AG04450 (cell line): Measurements from ENCODE around the gene APOA4. TPM values are rescaled to one million over a fixed set of nuclear protein-coding genes. Genes with fewer than 3 reads are reported as not detected.

Experiments used
- CTCF ChIA-PET: fragments of 300-600, 350-600 bp; formaldehyde crosslinking; extraction: SDS; loops from one replicate; lab custom pipeline; 2022; ENCODE audit warnings: antibody characterized with exemption, inconsistent platforms; lab: Charles Lee
- POLR2A ChIA-PET: fragments of 350-600 bp; formaldehyde crosslinking; extraction: SDS; loops from one replicate; lab custom pipeline; 2021; ENCODE audit warnings: antibody characterized with exemption, inconsistent platforms; lab: Yijun Ruan, JAX
- DNase-seq: peaks from one replicate; pipeline ENCODE4 v3.0.0-alpha.2; 2011; ENCODE audit warnings: low read depth, low spot score
- H3K27ac ChIP-seq: one replicate; pipeline ENCODE4 v1.5.1; 2012; ENCODE audit warnings: low read depth, low read length, control low read depth
- H3K27me3 ChIP-seq: one replicate; pipeline ENCODE4 v1.6.0; 2012; ENCODE audit warnings: low read length; ENCODE audit not compliant: control insufficient read depth, insufficient read depth
- H3K4me3 ChIP-seq: 2 replicates; pipeline ENCODE4 v1.5.1; 2011; ENCODE audit warnings: mild to moderate bottlenecking, low read depth, low read length, control low read depth
- H3K9me3 ChIP-seq: 2 replicates; pipeline ENCODE4 v1.5.1; 2012; ENCODE audit warnings: low read length; ENCODE audit not compliant: control insufficient read depth, insufficient read depth
- polyA plus RNA-seq: library from polyadenylated mRNA; depleted of rRNA; stranded (reverse); fragments of >200 nt; gene quantifications from 2 replicates; pipeline ENCODE4 v1.2.3, GENCODE V29; 2011
- TF ChIP-seq, protein P1 (sequence below): IDR thresholded peaks from 2 replicates; pipeline ENCODE4 v1.5.1; 2011; ENCODE audit warnings: low read depth, low read length, control low read depth, inconsistent platforms

The APOA4 gene
- polyA plus RNA-seq, 1 experiment = not detected

GRCh38 chr11:116844722-116845121 is 21.6 kb upstream of the APOA4 start:
- Histone ChIP-seq H3K9me3 (no peaks in the 10 kb centered on the region), H3K27me3 (no peaks in the 10 kb centered on the region), H3K27ac (no peak overlapping the region), H3K4me3 (no peak overlapping the region)
- ChIA-PET POLR2A (no interaction called here), CTCF (no interaction called here)
- TF ChIP-seq, protein P1, sequence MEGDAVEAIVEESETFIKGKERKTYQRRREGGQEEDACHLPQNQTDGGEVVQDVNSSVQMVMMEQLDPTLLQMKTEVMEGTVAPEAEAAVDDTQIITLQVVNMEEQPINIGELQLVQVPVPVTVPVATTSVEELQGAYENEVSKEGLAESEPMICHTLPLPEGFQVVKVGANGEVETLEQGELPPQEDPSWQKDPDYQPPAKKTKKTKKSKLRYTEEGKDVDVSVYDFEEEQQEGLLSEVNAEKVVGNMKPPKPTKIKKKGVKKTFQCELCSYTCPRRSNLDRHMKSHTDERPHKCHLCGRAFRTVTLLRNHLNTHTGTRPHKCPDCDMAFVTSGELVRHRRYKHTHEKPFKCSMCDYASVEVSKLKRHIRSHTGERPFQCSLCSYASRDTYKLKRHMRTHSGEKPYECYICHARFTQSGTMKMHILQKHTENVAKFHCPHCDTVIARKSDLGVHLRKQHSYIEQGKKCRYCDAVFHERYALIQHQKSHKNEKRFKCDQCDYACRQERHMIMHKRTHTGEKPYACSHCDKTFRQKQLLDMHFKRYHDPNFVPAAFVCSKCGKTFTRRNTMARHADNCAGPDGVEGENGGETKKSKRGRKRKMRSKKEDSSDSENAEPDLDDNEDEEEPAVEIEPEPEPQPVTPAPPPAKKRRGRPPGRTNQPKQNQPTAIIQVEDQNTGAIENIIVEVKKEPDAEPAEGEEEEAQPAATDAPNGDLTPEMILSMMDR = no peak
- DNase-seq = no peak

GRCh38 chr11:116843661-116844060 is 20.6 kb upstream of the APOA4 start:
- Histone ChIP-seq H3K27me3 (no peaks in the 10 kb centered on the region), H3K9me3 (no peaks in the 10 kb centered on the region), H3K4me3 (no peak overlapping the region), H3K27ac (no peak overlapping the region)
- ChIA-PET CTCF (interaction anchor here (1.1 kb wide), 1 partner anchor 262 kb away, joined by 3 read pairs; no protein-coding TSS in a partner anchor), POLR2A (no interaction called here)
- DNase-seq = no peak
- TF ChIP-seq, protein P1 = no peak

DNA sequence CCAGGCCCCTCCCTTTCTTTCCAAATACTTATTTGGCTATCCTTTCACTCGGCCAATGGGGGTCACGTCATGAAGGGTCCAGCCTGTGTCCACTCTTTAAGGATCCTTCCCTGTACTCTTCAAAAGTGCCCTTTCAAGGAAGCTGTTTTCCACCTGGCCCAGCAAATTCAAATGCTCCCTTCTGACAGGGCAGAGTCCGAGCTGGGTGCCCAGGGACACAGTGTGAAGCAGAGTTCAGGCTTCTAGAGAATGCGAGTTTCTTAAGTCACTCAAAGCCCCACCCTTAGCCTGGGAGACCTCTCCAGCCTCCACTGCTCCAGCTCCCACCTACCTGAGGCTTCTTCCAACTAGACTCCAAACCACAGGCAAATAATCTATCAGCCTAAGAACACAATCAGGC is 19.8 kb upstream of the APOA4 start:
- no peak overlapping the region for H3K4me3 ChIP-seq
- H3K27ac ChIP-seq = no peak overlapping the region
- H3K9me3 ChIP-seq = no peaks in the 10 kb centered on the region
- ChIA-PET POLR2A (no interaction called here), CTCF (interaction anchor here (1.1 kb wide), 1 partner anchor 263 kb away, joined by 3 read pairs; no protein-coding TSS in a partner anchor)
- DNase-seq = no peak
- TF ChIP-seq, protein P1 = no peak
- H3K27me3 ChIP-seq = no peaks in the 10 kb centered on the region

GRCh38 chr11:116842117-116842516 is 19.0 kb upstream of the APOA4 start:
- CTCF ChIA-PET = no interaction called here
- no peaks in the 10 kb centered on the region for H3K27me3 ChIP-seq
- H3K27ac ChIP-seq = no peak overlapping the region
- no peak overlapping the region for H3K4me3 ChIP-seq
- TF ChIP-seq, protein P1 = no peak
- POLR2A ChIA-PET = interaction anchor here (0.7 kb wide), 1 partner anchor 15 kb away, joined by 4 read pairs; no protein-coding TSS in a partner anchor
- no peak for DNase-seq
- H3K9me3 ChIP-seq = no peaks in the 10 kb centered on the region

DNA sequence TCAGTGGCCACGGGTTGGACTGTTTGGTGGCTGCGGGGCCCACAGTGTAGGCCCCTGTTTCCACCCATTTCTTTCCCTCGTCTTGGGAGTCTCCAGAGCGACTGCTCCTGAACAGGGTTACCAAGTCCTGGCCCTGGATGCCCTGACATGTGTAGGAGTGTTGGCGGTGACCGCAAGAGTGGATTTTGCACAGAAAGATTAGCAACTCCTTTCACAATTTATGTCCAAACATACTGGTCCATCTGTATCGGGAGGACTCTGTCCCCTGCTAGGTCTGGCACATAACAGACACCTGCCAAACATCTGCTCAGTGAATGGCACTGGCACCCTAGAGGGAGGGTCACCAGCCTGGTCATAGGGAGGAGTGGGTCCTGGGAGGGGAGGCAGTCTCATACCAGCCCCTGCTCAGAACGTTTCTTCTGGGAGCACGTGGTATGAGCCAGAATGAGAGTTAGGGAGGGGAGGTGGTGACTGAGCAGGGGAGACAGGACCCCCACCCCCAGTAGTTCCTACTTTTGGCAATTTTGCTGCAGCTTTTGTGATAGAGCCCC is 17.7 kb upstream of the APOA4 start:
- no peak for DNase-seq
- Histone ChIP-seq H3K27me3 (no peaks in the 10 kb centered on the region), H3K4me3 (no peak overlapping the region), H3K9me3 (no peaks in the 10 kb centered on the region), H3K27ac (no peak overlapping the region)
- CTCF ChIA-PET = interaction anchor here (0.9 to 2.6 kb wide), 4 partner anchors 9 to 50 kb away, joined by 3 to 12 read pairs (median 3); partner anchors contain the start of gene APOA5
- TF ChIP-seq, protein P1 = no peak
- POLR2A ChIA-PET = no interaction called here
